CD4-positive, alpha-beta T cell (primary cell): Measurements from ENCODE around the gene XDH. TPM values are rescaled to one million over a fixed set of nuclear protein-coding genes. Genes with fewer than 3 reads are reported as not detected.

ENCODE experiments used
- ATAC-seq: fragments of 200-7000 bp; cut with Tn5 transposase; one replicate; pipeline ENCODE4 v1.10.0; 2022; ENCODE audit warnings: mild to moderate bottlenecking; ENCODE audit not compliant: poor library complexity
- CTCF ChIA-PET: fragments of 350-600 bp; sonication (Branson Sonifier 250); formaldehyde crosslinking; loops from one replicate; lab custom pipeline; 2021; ENCODE audit warnings: antibody characterized with exemption, inconsistent platforms; lab: Charles Lee
- POLR2A ChIA-PET: fragments of 350-600 bp; sonication (Branson Sonifier 250); formaldehyde crosslinking; loops from one replicate; lab custom pipeline; 2021; ENCODE audit warnings: antibody characterized with exemption, inconsistent platforms; lab: Charles Lee
- DNase-seq, 14 experiments: peaks; one replicate each; pipeline ENCODE4 v3.0.0-alpha.2; 2013 to 2020; ENCODE audit warnings: mixed read lengths in 2 of 14
- H3K27ac ChIP-seq, 2 donors: one replicate each; pipeline versions ENCODE4 v1.5.1 to v1.7.0; 2013; ENCODE audit warnings: low read length in 2 of 2, low read depth in 1 of 2, mild to moderate bottlenecking in 1 of 2
- H3K27me3 ChIP-seq, 2 experiments: 1 replicate in 1 of 2; 2 replicates in 1 of 2; pipeline versions ENCODE4 v1.6.1 to v1.7.0; 2013; ENCODE audit warnings: low read length in 2 of 2, control low read depth in 1 of 2, mild to moderate bottlenecking in 1 of 2, moderate library complexity in 1 of 2; ENCODE audit not compliant: insufficient read depth in 2 of 2, control insufficient read depth in 1 of 2
- H3K36me3 ChIP-seq: one replicate; pipeline ENCODE4 v1.6.1; 2013; ENCODE audit warnings: low read length, control low read depth; ENCODE audit not compliant: insufficient read depth
- H3K4me1 ChIP-seq: one replicate; pipeline ENCODE4 v1.6.1; 2013; ENCODE audit warnings: low read length, control low read depth; ENCODE audit not compliant: insufficient read depth
- H3K4me3 ChIP-seq: one replicate; pipeline ENCODE4 v1.5.1; 2013; ENCODE audit warnings: mild to moderate bottlenecking, low read length, moderate library complexity
- H3K9me3 ChIP-seq, 2 experiments: 1 replicate in 1 of 2; 2 replicates in 1 of 2; pipeline versions ENCODE4 v1.6.1 to v1.7.0; 2013; ENCODE audit warnings: low read length in 2 of 2, mild to moderate bottlenecking in 2 of 2, control low read depth in 1 of 2, moderate library complexity in 1 of 2; ENCODE audit not compliant: control insufficient read depth in 1 of 2, insufficient read depth in 1 of 2
- H3K27ac Mint-ChIP-seq: one replicate; pipeline ENCODE4 v1.8.0; 2020; ENCODE audit warnings: mixed read lengths
- H3K27me3 Mint-ChIP-seq: one replicate; pipeline ENCODE4 v1.8.0; 2021; ENCODE audit warnings: mixed read lengths
- H3K36me3 Mint-ChIP-seq: one replicate; pipeline ENCODE4 v1.8.0; 2021; ENCODE audit warnings: low read depth, mixed read lengths
- H3K4me1 Mint-ChIP-seq: one replicate; pipeline ENCODE4 v1.8.0; 2021; ENCODE audit warnings: low read depth, mixed read lengths
- H3K4me3 Mint-ChIP-seq: one replicate; pipeline ENCODE4 v1.8.0; 2020; ENCODE audit warnings: mild to moderate bottlenecking, mixed read lengths
- H3K9me3 Mint-ChIP-seq: one replicate; pipeline ENCODE4 v1.8.0; 2020; ENCODE audit warnings: mixed read lengths
- intact Hi-C, 2 experiments: fragments of 100-400 bp; cut with DNase I in 1 of 2; cut with micrococcal nuclease in 1 of 2; formaldehyde crosslinking; loops; one replicate each; pipeline versions ENCODE4 v1.15.1 to v1.9.0; 2023 to 2025; cut with DNase I, micrococcal nuclease
- total RNA-seq, 174 experiments: library from RNA in 2 of 174; stranded (reverse) in 2 of 174; gene quantifications; one replicate each; pipeline ENCODE4 v1.2.3 and lab custom pipeline; 2021 to 2026
- TF ChIP-seq, protein P1 (sequence below): fragments of 200-600 bp; IDR thresholded peaks from one replicate; pipeline ENCODE4 v1.8.0; 2022; ENCODE audit warnings: antibody characterized with exemption, mild to moderate bottlenecking

The XDH gene
- total RNA-seq, 2 experiments from 2014 or later: 0.05 TPM; not detected in 1

DNA sequence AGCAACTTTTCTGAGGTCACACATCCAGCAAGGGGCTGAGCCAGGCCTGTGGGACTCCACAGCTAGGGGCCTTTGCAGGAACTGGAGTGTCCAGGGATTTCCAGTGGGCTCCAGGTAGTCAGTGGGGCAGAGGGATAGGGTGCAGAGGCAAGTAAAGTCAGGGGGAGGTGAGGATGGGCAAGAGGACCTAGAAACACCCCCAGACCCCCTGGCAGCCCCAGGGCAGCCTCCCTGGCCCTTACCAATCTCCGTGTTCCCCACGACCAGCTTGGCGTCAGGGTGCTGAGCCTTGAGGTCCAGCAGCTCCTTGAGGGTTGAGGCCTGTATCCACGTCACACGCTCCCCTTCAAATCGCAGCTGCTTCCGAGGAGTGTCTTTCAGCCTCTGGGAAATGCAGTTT is 28.4 kb downstream of the XDH start:
- ChIA-PET CTCF (no interaction called here), POLR2A (no interaction called here)
- DNase-seq (no peak), ATAC-seq (no peak)
- Histone ChIP-seq H3K4me3 (no peak overlapping the region), H3K36me3 (no peaks in the 10 kb centered on the region), H3K27ac (no peak overlapping the region), H3K27me3 (no peaks in the 10 kb centered on the region), H3K4me1 (no peaks in the 10 kb centered on the region), H3K9me3 (no peaks in the 10 kb centered on the region)
- intact Hi-C loops: no loop called here
- no peak overlapping the region for H3K27ac Mint-ChIP-seq
- no peak overlapping the region for H3K4me3 Mint-ChIP-seq
- peaks cover 5% of the 10 kb centered on the region for H3K27me3 Mint-ChIP-seq
- H3K9me3 Mint-ChIP-seq: no peaks in the 10 kb centered on the region
- no peaks in the 10 kb centered on the region for H3K4me1 Mint-ChIP-seq
- TF ChIP-seq, protein P1, sequence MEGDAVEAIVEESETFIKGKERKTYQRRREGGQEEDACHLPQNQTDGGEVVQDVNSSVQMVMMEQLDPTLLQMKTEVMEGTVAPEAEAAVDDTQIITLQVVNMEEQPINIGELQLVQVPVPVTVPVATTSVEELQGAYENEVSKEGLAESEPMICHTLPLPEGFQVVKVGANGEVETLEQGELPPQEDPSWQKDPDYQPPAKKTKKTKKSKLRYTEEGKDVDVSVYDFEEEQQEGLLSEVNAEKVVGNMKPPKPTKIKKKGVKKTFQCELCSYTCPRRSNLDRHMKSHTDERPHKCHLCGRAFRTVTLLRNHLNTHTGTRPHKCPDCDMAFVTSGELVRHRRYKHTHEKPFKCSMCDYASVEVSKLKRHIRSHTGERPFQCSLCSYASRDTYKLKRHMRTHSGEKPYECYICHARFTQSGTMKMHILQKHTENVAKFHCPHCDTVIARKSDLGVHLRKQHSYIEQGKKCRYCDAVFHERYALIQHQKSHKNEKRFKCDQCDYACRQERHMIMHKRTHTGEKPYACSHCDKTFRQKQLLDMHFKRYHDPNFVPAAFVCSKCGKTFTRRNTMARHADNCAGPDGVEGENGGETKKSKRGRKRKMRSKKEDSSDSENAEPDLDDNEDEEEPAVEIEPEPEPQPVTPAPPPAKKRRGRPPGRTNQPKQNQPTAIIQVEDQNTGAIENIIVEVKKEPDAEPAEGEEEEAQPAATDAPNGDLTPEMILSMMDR: no peak
- H3K36me3 Mint-ChIP-seq: no peaks in the 10 kb centered on the region

DNA sequence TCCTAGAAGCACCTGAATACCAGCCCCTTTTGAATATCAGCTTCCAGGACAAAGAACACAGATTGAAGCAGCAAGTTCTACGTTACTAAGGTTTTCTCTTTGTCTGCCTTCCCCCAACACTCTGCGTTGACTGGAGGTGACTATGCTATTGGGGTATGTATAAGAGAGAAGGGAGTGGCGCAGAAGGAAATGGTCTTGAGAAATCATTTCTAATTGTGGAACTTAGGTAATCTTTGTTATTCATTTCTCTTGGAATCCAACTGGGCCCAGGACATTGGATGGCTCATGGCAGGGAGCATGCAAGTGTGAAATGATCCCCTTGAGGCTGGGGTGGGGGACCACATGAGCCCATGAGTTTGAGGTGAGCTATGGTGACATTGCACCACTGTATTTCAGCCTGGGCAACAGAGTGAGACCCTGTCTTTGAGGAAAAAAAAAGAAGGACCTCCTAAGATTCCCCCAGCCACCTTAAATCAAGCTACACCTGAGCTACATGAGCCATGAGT is 29.7 kb downstream of the XDH start:
- ATAC-seq (no peak), DNase-seq (no peak)
- no peaks in the 10 kb centered on the region for H3K9me3 ChIP-seq
- no peaks in the 10 kb centered on the region for H3K4me1 ChIP-seq
- H3K36me3 Mint-ChIP-seq: no peaks in the 10 kb centered on the region
- no peak overlapping the region for H3K27ac ChIP-seq
- H3K27me3 ChIP-seq: no peaks in the 10 kb centered on the region
- no peak overlapping the region for H3K4me3 Mint-ChIP-seq
- CTCF ChIA-PET: no interaction called here
- H3K36me3 ChIP-seq: no peaks in the 10 kb centered on the region
- POLR2A ChIA-PET: no interaction called here
- H3K9me3 Mint-ChIP-seq: no peaks in the 10 kb centered on the region
- intact Hi-C loops: no loop called here
- TF ChIP-seq, protein P1: no peak
- H3K27me3 Mint-ChIP-seq: peaks cover 5% of the 10 kb centered on the region
- H3K27ac Mint-ChIP-seq: no peak overlapping the region
- H3K4me3 ChIP-seq: no peak overlapping the region
- no peaks in the 10 kb centered on the region for H3K4me1 Mint-ChIP-seq

DNA sequence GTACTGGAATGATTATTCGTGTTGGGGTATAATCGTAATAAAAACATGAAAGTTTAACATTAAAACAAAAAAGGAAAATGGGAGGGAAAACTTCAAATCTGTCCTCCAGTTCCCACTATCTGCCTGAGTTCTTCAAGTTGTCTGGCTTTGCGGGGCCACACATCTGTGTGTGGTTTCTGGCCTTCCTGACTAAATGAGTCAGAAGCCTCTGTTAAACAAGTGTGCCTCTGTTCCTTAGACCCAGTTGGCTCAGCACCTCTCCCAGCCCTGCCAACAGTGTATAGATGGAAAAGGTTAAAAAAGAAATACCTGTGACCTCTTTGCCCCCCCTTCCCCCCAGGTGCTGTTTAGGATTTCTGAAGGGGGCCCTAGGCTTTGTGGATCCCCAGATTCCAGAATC is 30.2 kb downstream of the XDH start:
- Histone ChIP-seq H3K27me3 (no peaks in the 10 kb centered on the region), H3K4me1 (no peaks in the 10 kb centered on the region), H3K9me3 (no peaks in the 10 kb centered on the region), H3K27ac (no peak overlapping the region), H3K36me3 (no peaks in the 10 kb centered on the region), H3K4me3 (no peak overlapping the region)
- intact Hi-C loops: no loop called here
- ATAC-seq: no peak
- Mint-ChIP-seq H3K4me3 (no peak overlapping the region), H3K4me1 (no peaks in the 10 kb centered on the region), H3K27me3 (peaks cover 5% of the 10 kb centered on the region), H3K27ac (no peak overlapping the region), H3K36me3 (no peaks in the 10 kb centered on the region), H3K9me3 (no peaks in the 10 kb centered on the region)
- TF ChIP-seq, protein P1: no peak
- POLR2A ChIA-PET: no interaction called here
- DNase-seq: no peak
- CTCF ChIA-PET: no interaction called here
